HepG2 (cell line): Measurements from ENCODE around the gene CD81. TPM values are rescaled to one million over a fixed set of nuclear protein-coding genes. Genes with fewer than 3 reads are reported as not detected.

Source experiments
- ATAC-seq: fragments of 200-7000 bp; cut with Tn5 transposase; 3 replicates; pipeline ENCODE4 v1.9.1; 2020; ENCODE audit warnings: mild to moderate bottlenecking, moderate library complexity
- BruUV-seq: library from RNA; stranded (reverse); fragments of 400-500 nt; replicated peaks from 2 replicates; lab custom pipeline; 2021; lab: Mats Ljungman, UMichigan
- CTCF ChIA-PET: fragments of 300-600 bp; formaldehyde crosslinking; extraction: SDS; loops from one replicate; lab custom pipeline; 2021; ENCODE audit warnings: low total read pairs, inconsistent platforms, low intra/inter-chr PET ratio; lab: Yijun Ruan, JAX
- POLR2A ChIA-PET: fragments of 350-600 bp; sonication (Branson Sonifier 250); formaldehyde crosslinking; loops from one replicate; lab custom pipeline; 2020; ENCODE audit warnings: antibody characterized with exemption, inconsistent platforms; lab: Yijun Ruan, JAX
- DNase-seq: peaks from one replicate; pipeline ENCODE4 v3.0.0-alpha.2; 2015; ENCODE audit warnings: low spot score
- FAIRE-seq: peaks from 3 replicates; lab custom pipeline; 2011; peaks lifted over from hg19 to GRCh38; lab: Jason Lieb, UNC
- H2AFZ ChIP-seq: one replicate; pipeline ENCODE4 v1.6.1; 2011; ENCODE audit warnings: low read length, inconsistent platforms
- H3K27ac ChIP-seq: fragments of 300-600 bp; 3 replicates; pipeline ENCODE4 v1.8.0; 2011; ENCODE audit warnings: mixed run types, mild to moderate bottlenecking, mixed read lengths, low read length, inconsistent platforms; ENCODE audit not compliant: insufficient read depth; ENCODE audit errors: extremely low read length
- H3K27me3 ChIP-seq, 2 experiments: fragments of 200-600 bp in 1 of 2; 2 replicates in 1 of 2; 3 replicates in 1 of 2; pipeline versions ENCODE4 v1.6.0 to v1.8.0; 2011; ENCODE audit warnings: low read length in 2 of 2, mild to moderate bottlenecking in 2 of 2, moderate library complexity in 2 of 2, inconsistent platforms in 1 of 2; ENCODE audit not compliant: insufficient read depth in 2 of 2, control insufficient read depth in 1 of 2
- H3K36me3 ChIP-seq, 2 experiments: fragments of 200-600 bp in 1 of 2; replicated peaks in 1 of 2; 2 replicates in 1 of 2; 3 replicates in 1 of 2; pipeline versions ENCODE4 v1.5.1 to v1.8.0; 2011; ENCODE audit warnings: low read length in 2 of 2, inconsistent platforms in 1 of 2; ENCODE audit not compliant: insufficient read depth in 2 of 2, control insufficient read depth in 1 of 2
- H3K4me1 ChIP-seq: 2 replicates; pipeline ENCODE4 v1.5.1; 2012; ENCODE audit warnings: low read length, inconsistent platforms; ENCODE audit not compliant: insufficient read depth
- H3K4me2 ChIP-seq: 2 replicates; pipeline ENCODE4 v1.6.0; 2011; ENCODE audit warnings: low read depth, low read length, inconsistent platforms
- H3K4me3 ChIP-seq, 3 experiments: fragments of 200-600 bp in 1 of 3; sonication (generic), shearing (Covaris generic) in 1 of 3; replicated peaks in 1 of 3; 2 replicates each; pipeline ENCODE4 v1.5.1; 2011 to 2016; ENCODE audit warnings: low read length in 3 of 3, inconsistent platforms in 2 of 3, low read depth in 2 of 3, mild to moderate bottlenecking in 2 of 3, control low read depth in 1 of 3, mixed read lengths in 1 of 3; ENCODE audit not compliant: insufficient read depth in 1 of 3
- H3K79me2 ChIP-seq: one replicate; pipeline ENCODE4 v1.6.1; 2011; ENCODE audit warnings: low read length, inconsistent platforms; ENCODE audit not compliant: insufficient read depth
- H3K9ac ChIP-seq: 2 replicates; pipeline ENCODE4 v1.6.0; 2011; ENCODE audit warnings: mild to moderate bottlenecking, low read depth, low read length, inconsistent platforms; ENCODE audit not compliant: insufficient read depth
- H3K9me3 ChIP-seq: 2 replicates; pipeline ENCODE4 v1.5.1; 2012; ENCODE audit warnings: mild to moderate bottlenecking, low read length
- H4K20me1 ChIP-seq: 2 replicates; pipeline ENCODE4 v1.6.0; 2011; ENCODE audit warnings: inconsistent platforms, mild to moderate bottlenecking, low read length, moderate library complexity; ENCODE audit not compliant: insufficient read depth
- ADNP ChIP-seq: sonication (generic); formaldehyde crosslinking; IDR thresholded peaks from 2 replicates; pipeline ENCODE4 v1.4.0; 2020; ENCODE audit warnings: missing genetic modification reagents
- CBFB ChIP-seq: sonication (generic); formaldehyde crosslinking; IDR thresholded peaks from 2 replicates; pipeline ENCODE4 v1.4.0; 2020; ENCODE audit warnings: missing genetic modification reagents
- GMEB2 ChIP-seq: IDR thresholded peaks from 2 replicates; pipeline ENCODE4 v1.6.1; 2016; ENCODE audit warnings: missing biosample characterization, missing genetic modification reagents, low read depth
- HOMEZ ChIP-seq: IDR thresholded peaks from 2 replicates; pipeline ENCODE4 v1.6.1; 2016; ENCODE audit warnings: low read depth
- KLF13 ChIP-seq: sonication (generic); formaldehyde crosslinking; IDR thresholded peaks from 2 replicates; pipeline ENCODE4 v1.4.0; 2020; ENCODE audit warnings: mild to moderate bottlenecking, missing genetic modification reagents
- MATR3 ChIP-seq: sonication (generic); formaldehyde crosslinking; IDR thresholded peaks from 2 replicates; pipeline ENCODE4 v1.4.0; 2020; ENCODE audit warnings: missing genetic modification reagents
- MTERF4 ChIP-seq: sonication (generic); formaldehyde crosslinking; IDR thresholded peaks from 2 replicates; pipeline ENCODE4 v1.8.0; 2023; ENCODE audit warnings: mild to moderate bottlenecking, missing genetic modification reagents
- SALL2 ChIP-seq: sonication (generic); formaldehyde crosslinking; IDR thresholded peaks from 2 replicates; pipeline ENCODE4 v1.8.1; 2023; ENCODE audit warnings: mild to moderate bottlenecking, missing genetic modification reagents, inconsistent platforms
- SRF ChIP-seq: IDR thresholded peaks from 2 replicates; pipeline ENCODE4 v1.6.1; 2011; ENCODE audit warnings: mild to moderate bottlenecking, low read depth, low read length, moderate library complexity
- YEATS4 ChIP-seq: sonication (generic); formaldehyde crosslinking; IDR thresholded peaks from 2 replicates; pipeline ENCODE4 v1.4.0; 2020; ENCODE audit warnings: missing genetic modification reagents, borderline replicate concordance
- ZBTB2 ChIP-seq: sonication (generic); formaldehyde crosslinking; IDR thresholded peaks from 2 replicates; pipeline ENCODE4 v1.8.0; 2022; ENCODE audit warnings: low read depth, missing genetic modification reagents
- ZFP82 ChIP-seq: sonication (generic); formaldehyde crosslinking; IDR thresholded peaks from 2 replicates; pipeline ENCODE4 v1.5.1; 2020; ENCODE audit warnings: mild to moderate bottlenecking, missing genetic modification reagents, borderline replicate concordance
- ZMAT5 ChIP-seq: sonication (generic); formaldehyde crosslinking; IDR thresholded peaks from 2 replicates; pipeline ENCODE4 v1.5.0; 2020; ENCODE audit warnings: mild to moderate bottlenecking, low read depth, missing genetic modification reagents, borderline replicate concordance
- ZNF224 ChIP-seq: sonication (generic); formaldehyde crosslinking; IDR thresholded peaks from 2 replicates; pipeline ENCODE4 v1.5.0; 2020; ENCODE audit warnings: mild to moderate bottlenecking, missing genetic modification reagents
- ZNF33A ChIP-seq: sonication (generic); formaldehyde crosslinking; IDR thresholded peaks from 2 replicates; pipeline ENCODE4 v1.5.1; 2020; ENCODE audit warnings: missing genetic modification reagents, mild to moderate bottlenecking, moderate library complexity, borderline replicate concordance
- ZNF441 ChIP-seq: sonication (generic); formaldehyde crosslinking; IDR thresholded peaks from 2 replicates; pipeline ENCODE4 v1.7.0; 2021; ENCODE audit warnings: missing genetic modification reagents, borderline replicate concordance
- ZNF501 ChIP-seq: sonication (generic); formaldehyde crosslinking; IDR thresholded peaks from 2 replicates; pipeline ENCODE4 v1.5.1; 2020; ENCODE audit warnings: mild to moderate bottlenecking, moderate library complexity, missing genetic modification reagents
- ZNF790 ChIP-seq: sonication (generic); formaldehyde crosslinking; IDR thresholded peaks from 2 replicates; pipeline ENCODE4 v1.8.0; 2022; ENCODE audit warnings: missing genetic modification reagents, mild to moderate bottlenecking, borderline replicate concordance
- ZNF841 ChIP-seq: sonication (generic); formaldehyde crosslinking; IDR thresholded peaks from 2 replicates; pipeline ENCODE4 v1.8.1; 2023; ENCODE audit warnings: missing genetic modification reagents, borderline replicate concordance
- WGBS: methylation state at CpG from one replicate; pipeline ENCODE4 v1.1.6; 2017; ENCODE audit warnings: low lambda C conversion rate; 5-methylcytosine and 5-hydroxymethylcytosine counted together
- in situ Hi-C: cut with HindIII; loops from 2 replicates; pipeline ENCODE4 v1.10.0; 2017; ENCODE audit warnings: low pct_unique_long_range_greater_than_20kb; ENCODE audit not compliant: extremely low pct_ligation_motif_present
- intact Hi-C: fragments of 100-400 bp; cut with micrococcal nuclease; formaldehyde crosslinking; loops from one replicate; pipeline ENCODE4 v1.10.0; 2022; ENCODE audit not compliant: unreplicated experiment
- polyA plus RNA-seq, 8 experiments: library from polyadenylated mRNA; depleted of rRNA in 3 of 8; stranded (reverse) in 7 of 8; unstranded in 1 of 8; fragments of >200 nt; fragmentation: Illumina TruSeq in 4 of 8; extraction: Trizol in 4 of 8; gene quantifications; 2 replicates each; pipeline versions ENCODE4 v1.2.1 to v1.2.3, GENCODE V29; 2011 to 2016; ENCODE audit warnings: low read depth in 4 of 8, missing spikeins in 1 of 8, mixed read lengths in 1 of 8; ENCODE audit not compliant: insufficient read depth in 1 of 8
- total RNA-seq, 5 experiments: library from RNA; depleted of rRNA; stranded (reverse); fragments of >200 nt; fragmentation: Illumina TruSeq; extraction: Trizol; gene quantifications; 2 replicates each; pipeline ENCODE4 v1.2.3, GENCODE V29; 2016; ENCODE audit warnings: low read depth in 1 of 5

The CD81 gene
- total and polyA plus RNA-seq, 2 of the 13 experiments (the other 11 are each of a cell fraction or from before 2014, with no cell fraction given), result not detected

GRCh38 chr11:2392241-2392959 lies 15.3 kb downstream of the CD81 start:
- H4K20me1 ChIP-seq, result no peaks in the 10 kb centered on the region
- intact Hi-C loops, result no loop called here
- POLR2A ChIA-PET, result no interaction called here

More at GRCh38 chr11:2392241-2392959, 15.3 kb downstream of the CD81 start:
- Histone ChIP-seq H3K4me2 (no peak overlapping the region), H3K9me3 (no peaks in the 10 kb centered on the region), H3K4me1 (no peaks in the 10 kb centered on the region), H3K36me3 (no peaks in the 10 kb centered on the region), H3K79me2 (no peaks in the 10 kb centered on the region), H3K9ac (no peak overlapping the region), H3K27me3 (peaks cover 9 to 43% of the 10 kb centered on the region in 2 experiments; a peak in 4 of 5 replicates), H3K27ac (no peak overlapping the region), H2AFZ (no peak overlapping the region), H3K4me3 (no peak overlapping the region)
- WGBS, result 0% methylated on average over 3 of the region's 26 CpGs
- TF ChIP-seq ZNF224, result no peak
- TF ChIP-seq MTERF4 (CRISPR knock-in tag), result no peak
- TF ChIP-seq HOMEZ (CRISPR knock-in tag), result no peak
- TF ChIP-seq ZBTB2 (CRISPR knock-in tag), result no peak
- no peak for TF ChIP-seq GMEB2 (CRISPR knock-in tag)
- no peak for TF ChIP-seq ZNF841 (CRISPR knock-in tag)
- TF ChIP-seq MATR3 (CRISPR knock-in tag), result no peak
- no peak for TF ChIP-seq SRF
- no peak for TF ChIP-seq ZNF790 (CRISPR knock-in tag)
- TF ChIP-seq YEATS4 (CRISPR knock-in tag), result no peak
- TF ChIP-seq ZNF33A (CRISPR knock-in tag), result no peak
- TF ChIP-seq ZFP82 (CRISPR knock-in tag), result no peak
- TF ChIP-seq CBFB (CRISPR knock-in tag), result no peak
- TF ChIP-seq ZNF441 (CRISPR knock-in tag), result no peak
- TF ChIP-seq ZNF501 (CRISPR knock-in tag), result no peak
- no peak for TF ChIP-seq ADNP
- TF ChIP-seq ZMAT5, result no peak
- TF ChIP-seq KLF13 (CRISPR knock-in tag), result no peak
- no peak for TF ChIP-seq SALL2 (CRISPR knock-in tag)
- in situ Hi-C loops, result no loop called here
- no peak for ATAC-seq
- CTCF ChIA-PET, result no interaction called here
- no peak for FAIRE-seq
- no peak for DNase-seq
- BruUV-seq, result no TSS peak
